Measurements from ENCODE around the gene RALGPS1. TPM values are rescaled to one million over a fixed set of nuclear protein-coding genes. Genes with fewer than 3 reads are reported as not detected.

The RALGPS1 gene
- total and polyA plus RNA-seq, 2 of the 8 experiments (the other 6 are each of a cell fraction or from before 2014, with no cell fraction given): 20.0 to 23.5 TPM

DNA sequence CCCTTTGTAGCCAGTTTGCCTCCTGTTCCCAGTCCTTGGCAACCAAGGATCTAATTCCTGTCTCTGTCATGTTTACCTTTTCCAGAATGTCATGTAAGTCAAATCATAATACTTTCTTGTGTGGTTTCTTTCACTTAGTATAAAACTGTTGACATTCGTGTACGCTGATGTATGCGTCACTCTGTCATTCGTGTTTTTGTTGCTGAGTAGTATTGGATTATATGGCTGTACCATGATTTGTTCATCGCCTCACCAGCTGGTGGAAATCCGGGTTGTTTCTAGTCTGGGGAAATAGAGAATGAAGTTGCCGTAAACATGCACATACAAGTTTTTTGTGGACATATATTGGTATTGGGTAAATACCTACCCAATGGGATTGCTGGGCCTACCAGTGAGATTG, 110.5 kb downstream of the RALGPS1 start:
- H3K4me1 ChIP-seq (replicated peaks in 1 of 4; ENCODE audit: control insufficient read depth in 3 of 4, insufficient read depth in 4 of 4, low read length in 3 of 4): peaks cover 0 to 4% (median 2%) of the 10 kb centered on the region in 4 experiments; a peak in 2 of 7 replicates
- H3K4ac ChIP-seq (replicated peaks; ENCODE audit: insufficient read length, low read depth, low read length): no peak overlapping the region
- no peak overlapping the region for H2BK120ac ChIP-seq (replicated peaks; ENCODE audit: low read depth, low read length)
- FAIRE-seq: no peak
- no peak overlapping the region for H3K56ac ChIP-seq (replicated peaks; ENCODE audit: insufficient read length, low read depth, low read length)
- no peak overlapping the region for H4K91ac ChIP-seq (replicated peaks; ENCODE audit: insufficient read length, low read length)
- H3K9ac ChIP-seq (replicated peaks in 1 of 4; ENCODE audit: extremely low read depth in 1 of 4, low read depth in 3 of 4, low read length in 3 of 4): no peak overlapping the region
- no peak overlapping the region for H3K4me3 ChIP-seq (ENCODE audit: extremely low read depth in 1 of 4, insufficient read depth in 2 of 4, low read depth in 3 of 4, low read length in 4 of 4)
- no peaks in the 10 kb centered on the region for H3K9me3 ChIP-seq (ENCODE audit: insufficient read depth in 2 of 2, low read depth in 1 of 2, low read length in 1 of 2)
- no peak for DNase-seq (ENCODE audit: low read depth in 1 of 2, low spot score in 2 of 2)
- no peak overlapping the region for H2BK5ac ChIP-seq (ENCODE audit: low read depth, low read length)
- H3K18ac ChIP-seq (ENCODE audit: extremely low read depth, low read length): no peak overlapping the region
- CTCF ChIA-PET (ENCODE audit: partially characterized antibody): interaction anchor here (0.8 to 1.0 kb wide), 2 partner anchors 12 to 77 kb away, joined by 3 read pairs; no protein-coding TSS in a partner anchor
- no peak overlapping the region for H2BK12ac ChIP-seq (ENCODE audit: low read depth, low read length)
- H2BK15ac ChIP-seq (ENCODE audit: low read length): no peak overlapping the region
- POLR2A ChIA-PET (ENCODE audit: partially characterized antibody): no interaction called here
- no peak overlapping the region for H3K4me2 ChIP-seq (ENCODE audit: insufficient read depth in 1 of 2, low read depth in 2 of 2, low read length in 2 of 2)
- H4K20me1 ChIP-seq (replicated peaks in 1 of 2; ENCODE audit: control insufficient read depth in 1 of 2, insufficient read depth in 2 of 2, low read length in 2 of 2): peaks cover 0 to 2% of the 10 kb centered on the region in 2 experiments
- H2BK20ac ChIP-seq (ENCODE audit: low read length): no peak overlapping the region
- H3K14ac ChIP-seq (ENCODE audit: insufficient read length): no peak overlapping the region
- no peaks in the 10 kb centered on the region for H3K79me1 ChIP-seq (ENCODE audit: low read depth, low read length)
- H2AFZ ChIP-seq (ENCODE audit: low read length): no peak overlapping the region
- H3K36me3 ChIP-seq (ENCODE audit: control insufficient read depth in 2 of 4, insufficient read depth in 4 of 4, low read length in 3 of 4): no peaks in the 10 kb centered on the region
- H2AK5ac ChIP-seq (ENCODE audit: low read depth, low read length): no peak overlapping the region
- no peak overlapping the region for H3K27ac ChIP-seq (ENCODE audit: low read depth, low read length)
- no peaks in the 10 kb centered on the region for H3K79me2 ChIP-seq (ENCODE audit: control insufficient read depth in 1 of 2, insufficient read depth in 2 of 2, low read length in 2 of 2)
- H3K27me3 ChIP-seq (replicated peaks in 1 of 4; ENCODE audit: control insufficient read depth in 3 of 4, extremely low read depth in 1 of 4, insufficient read depth in 3 of 4, low read length in 3 of 4): no peaks in the 10 kb centered on the region
- no peaks in the 10 kb centered on the region for H3K23me2 ChIP-seq (ENCODE audit: low read depth, low read length)
- H3K23ac ChIP-seq (ENCODE audit: insufficient read length): no peak overlapping the region
- WGBS, 2 experiments (ENCODE audit: extremely low coverage in 1 of 2, insufficient coverage in 1 of 2, insufficient read length in 1 of 2, insufficient replicate concordance in 2 of 2, low coverage in 1 of 2, low lambda C conversion rate in 2 of 2, missing lambda C conversion rate in 1 of 2): 94% methylated on average over 7 of the region's 7 CpGs; no CpG with 5 or more reads in 1 of the 2 experiments
- no peak overlapping the region for H4K8ac ChIP-seq (ENCODE audit: extremely low read depth, insufficient read depth, low read length)
- no peak overlapping the region for H4K5ac ChIP-seq (ENCODE audit: insufficient read length, low read depth, low read length)
- TF ChIP-seq CHD1 (IDR thresholded peaks at IDR 0.05; ENCODE audit: low read depth, low read length) (no peak), SP1 (IDR thresholded peaks at IDR 0.05; ENCODE audit: low read depth, low read length) (no peak), RXRA (IDR thresholded peaks at IDR 0.05; ENCODE audit: insufficient read depth, low read depth, low read length) (no peak)

Measured in H1 (cell line).